NCI-H1417 (cell line): ENCODE measurements around the gene TASP1.
"Not testable (repeated sequence)": the region's sequence is repeated elsewhere in the genome, so short reads cannot be mapped to it uniquely, and the experiment has no call there.

ENCODE experiments used
- DNase-seq, 3 experiments: peaks; one replicate each; lab custom pipeline; 2025; lab: John Stamatoyannopoulos, UW

TASP1 gene

GRCh38 chr20:13492001-13492481 lies 146.7 kb downstream of the TASP1 start:
- no peak for DNase-seq

- no peak for DNase-seq
Observed at GRCh38 chr20:13487202-13487601, 151.5 kb downstream of the TASP1 start.

GRCh38 chr20:13486694-13487093 lies 152.0 kb downstream of the TASP1 start:
- DNase-seq: no peak

- DNase-seq: no peak
Observed at GRCh38 chr20:13485576-13485975, 153.2 kb downstream of the TASP1 start.

- not testable (repeated sequence) for DNase-seq
Observed at GRCh38 chr20:13485019-13485418, 153.7 kb downstream of the TASP1 start.

- DNase-seq: not testable (repeated sequence)
Observed at GRCh38 chr20:13483472-13483871, 155.3 kb downstream of the TASP1 start.

- no peak for DNase-seq
Observed at GRCh38 chr20:13478366-13478765, 160.4 kb downstream of the TASP1 start.

GRCh38 chr20:13474467-13474866 lies 164.3 kb downstream of the TASP1 start:
- no peak for DNase-seq

GRCh38 chr20:13469262-13469661 lies 169.5 kb downstream of the TASP1 start:
- DNase-seq: no peak

- DNase-seq: no peak
Observed at GRCh38 chr20:13468166-13468565, 170.6 kb downstream of the TASP1 start.

GRCh38 chr20:13464702-13465101 lies 174.0 kb downstream of the TASP1 start:
- no peak for DNase-seq

- DNase-seq: no peak
Observed at GRCh38 chr20:13461849-13462458, 176.8 kb downstream of the TASP1 start.

- DNase-seq: peak; percentile 5 to 60 (median 8)
Observed at GRCh38 chr20:13458860-13459451, 179.8 kb downstream of the TASP1 start.

- DNase-seq: no peak
Observed at GRCh38 chr20:13457487-13457886, 181.2 kb downstream of the TASP1 start.

GRCh38 chr20:13455713-13456112 lies 183.0 kb downstream of the TASP1 start:
- no peak for DNase-seq

- DNase-seq: no peak
Observed at GRCh38 chr20:13453367-13453766, 185.4 kb downstream of the TASP1 start.

- no peak for DNase-seq
Observed at GRCh38 chr20:13452470-13453124, 186.1 kb downstream of the TASP1 start.

GRCh38 chr20:13449868-13450434 lies 188.8 kb downstream of the TASP1 start:
- DNase-seq: no peak

GRCh38 chr20:13447385-13448180 lies 191.1 kb downstream of the TASP1 start:
- no peak for DNase-seq

- no peak for DNase-seq
Observed at GRCh38 chr20:13443690-13444089, 195.0 kb downstream of the TASP1 start.

- no peak for DNase-seq
Observed at GRCh38 chr20:13442986-13443385, 195.7 kb downstream of the TASP1 start.

- DNase-seq: no peak
Observed at GRCh38 chr20:13441388-13441787, 197.3 kb downstream of the TASP1 start.
